ENCODE results near the gene UPK2. TPM values are rescaled to one million over a fixed set of nuclear protein-coding genes. Genes with fewer than 3 reads are reported as not detected.

UPK2 gene
- total RNA-seq, 4 donors from 2014 or later: not detected

DNA sequence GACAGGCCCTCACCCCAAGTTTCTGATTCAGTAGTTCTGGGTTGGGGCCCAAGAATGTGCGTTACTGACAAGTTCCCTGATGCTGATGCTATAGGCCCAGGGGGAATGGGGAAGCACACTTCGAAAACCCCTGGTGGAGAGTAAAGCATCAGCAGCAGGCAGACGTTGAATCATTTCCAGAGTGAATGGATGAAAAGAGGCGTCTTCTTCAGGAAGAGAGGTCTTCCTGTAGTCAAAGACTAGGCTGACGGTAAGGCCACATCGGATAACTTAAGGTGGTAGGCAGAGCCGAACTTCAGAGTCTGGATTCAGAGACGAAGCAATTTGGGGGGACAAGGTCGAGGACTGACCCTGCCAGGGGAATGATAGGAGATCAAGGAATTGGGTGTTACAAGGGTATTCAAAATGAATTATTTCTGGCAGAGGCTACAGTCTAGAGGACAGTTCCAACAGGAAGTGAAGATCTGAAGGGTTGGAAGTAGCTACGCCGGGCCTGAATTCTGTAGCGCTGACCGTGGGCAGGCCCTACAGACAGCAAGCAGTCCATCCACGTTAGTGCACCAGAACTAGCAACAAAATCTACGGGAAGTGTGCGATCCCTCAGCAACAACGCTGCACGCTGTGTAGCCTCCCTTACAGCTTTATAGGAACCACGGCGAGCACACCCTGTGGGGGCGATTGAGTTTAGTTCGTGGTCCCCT, 41.0 kb downstream of the UPK2 start:
- peaks cover 23% of the 10 kb centered on the region for H3K36me3 ChIP-seq
- no peaks in the 10 kb centered on the region for H3K27me3 ChIP-seq
- H3K27ac ChIP-seq: peak overlapping the region; percentile 26
- WGBS: 12% methylated on average over 18 of the region's 22 CpGs
- H3K4me3 ChIP-seq: peak overlapping the region; percentile 83
- no peaks in the 10 kb centered on the region for H3K9me3 ChIP-seq
- DNase-seq (ENCODE audit: low spot score in 2 of 2): no peak
- TF ChIP-seq EP300 (IDR thresholded peaks at IDR 0.05) (no peak), POLR2A (IDR thresholded peaks at IDR 0.05) (no peak), POLR2AphosphoS5 (IDR thresholded peaks at IDR 0.05) (no peak)
- TF ChIP-seq, protein P1, sequence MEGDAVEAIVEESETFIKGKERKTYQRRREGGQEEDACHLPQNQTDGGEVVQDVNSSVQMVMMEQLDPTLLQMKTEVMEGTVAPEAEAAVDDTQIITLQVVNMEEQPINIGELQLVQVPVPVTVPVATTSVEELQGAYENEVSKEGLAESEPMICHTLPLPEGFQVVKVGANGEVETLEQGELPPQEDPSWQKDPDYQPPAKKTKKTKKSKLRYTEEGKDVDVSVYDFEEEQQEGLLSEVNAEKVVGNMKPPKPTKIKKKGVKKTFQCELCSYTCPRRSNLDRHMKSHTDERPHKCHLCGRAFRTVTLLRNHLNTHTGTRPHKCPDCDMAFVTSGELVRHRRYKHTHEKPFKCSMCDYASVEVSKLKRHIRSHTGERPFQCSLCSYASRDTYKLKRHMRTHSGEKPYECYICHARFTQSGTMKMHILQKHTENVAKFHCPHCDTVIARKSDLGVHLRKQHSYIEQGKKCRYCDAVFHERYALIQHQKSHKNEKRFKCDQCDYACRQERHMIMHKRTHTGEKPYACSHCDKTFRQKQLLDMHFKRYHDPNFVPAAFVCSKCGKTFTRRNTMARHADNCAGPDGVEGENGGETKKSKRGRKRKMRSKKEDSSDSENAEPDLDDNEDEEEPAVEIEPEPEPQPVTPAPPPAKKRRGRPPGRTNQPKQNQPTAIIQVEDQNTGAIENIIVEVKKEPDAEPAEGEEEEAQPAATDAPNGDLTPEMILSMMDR (IDR thresholded peaks at IDR 0.05): peak in 1 of 2 donors; percentile 23
- H3K4me1 ChIP-seq: peaks cover 32% of the 10 kb centered on the region

DNA sequence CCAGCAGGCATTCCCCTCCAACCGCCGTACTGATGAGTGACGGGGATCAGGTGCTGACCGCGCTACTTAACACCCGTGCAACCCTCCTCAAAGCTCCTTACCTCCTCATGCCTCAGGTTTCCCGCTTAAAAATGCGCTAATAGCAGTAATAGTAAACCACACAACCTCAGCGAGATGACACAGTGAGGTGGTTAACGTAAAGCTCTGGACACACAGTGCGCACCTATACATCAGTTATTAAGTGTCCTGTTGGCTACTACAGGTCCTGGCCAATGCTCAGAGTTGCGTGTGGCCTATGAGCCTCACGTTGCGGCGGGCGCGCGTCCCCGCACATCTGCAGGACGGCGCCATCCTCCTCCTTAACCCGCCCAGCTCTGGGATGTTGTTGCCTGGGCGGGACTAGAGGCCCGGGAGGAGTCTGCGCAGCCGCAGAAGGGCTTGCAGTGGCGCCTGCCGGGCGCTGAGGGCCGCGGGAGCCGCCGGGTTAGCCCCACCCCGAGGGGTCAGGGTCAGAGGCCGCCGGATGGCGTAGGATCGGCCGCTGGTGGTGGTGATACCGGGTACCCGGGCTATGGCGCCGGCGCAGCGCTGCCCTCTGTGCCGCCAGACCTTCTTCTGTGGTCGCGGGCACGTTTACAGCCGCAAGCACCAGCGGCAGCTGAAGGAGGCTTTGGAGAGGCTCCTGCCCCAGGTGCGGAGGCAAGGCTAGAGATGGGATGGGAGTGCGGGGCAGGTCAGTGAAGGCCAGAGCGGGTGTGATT, 41.7 kb downstream of the UPK2 start, which contains the start of gene CENATAC:
Gene CENATAC (plus strand): TSS at position 512 of the 761 bp plus-strand sequence. CDS start 60 bp downstream, at position 572.
- TF ChIP-seq EP300 (IDR thresholded peaks at IDR 0.05) (no peak), POLR2A (IDR thresholded peaks at IDR 0.05) (peak; percentile 43 to 53), POLR2AphosphoS5 (IDR thresholded peaks at IDR 0.05) (peak in 1 of 3 donors; percentile 31)
- TF ChIP-seq, protein P1 (IDR thresholded peaks at IDR 0.05): peak in 1 of 2 donors; percentile 17
- WGBS: 0% methylated on average over 9 of the region's 54 CpGs
- peak within 1 kb of the TSS; percentile 81 for H3K27ac ChIP-seq
- peak; percentile 94 to 96 for DNase-seq (ENCODE audit: low spot score in 2 of 2)
- peak within 1 kb of the TSS; percentile 83 for H3K4me3 ChIP-seq
- H3K27me3 ChIP-seq: no peaks in the 10 kb centered on the region
- no peaks in the 10 kb centered on the region for H3K9me3 ChIP-seq
- peaks cover 32% of the 10 kb centered on the region for H3K4me1 ChIP-seq
- H3K36me3 ChIP-seq: peaks cover 30% of the 10 kb centered on the region

DNA sequence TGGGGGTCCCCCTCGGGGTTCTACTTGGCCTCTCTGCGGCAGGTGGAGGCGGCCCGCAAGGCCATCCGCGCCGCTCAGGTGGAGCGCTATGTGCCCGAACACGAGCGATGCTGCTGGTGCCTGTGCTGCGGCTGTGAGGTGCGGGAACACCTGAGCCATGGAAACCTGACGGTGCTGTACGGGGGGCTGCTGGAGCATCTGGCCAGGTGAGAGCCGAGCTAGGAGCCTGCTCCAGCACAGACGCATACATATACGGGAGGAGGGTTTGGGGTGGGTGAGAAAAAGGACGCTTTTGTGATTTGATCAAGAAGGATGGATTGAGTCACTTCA, 42.3 kb downstream of the UPK2 start:
- Histone ChIP-seq H3K4me3 (peak overlapping the region; percentile 83), H3K9me3 (no peaks in the 10 kb centered on the region), H3K27ac (peak overlapping the region; percentile 81), H3K27me3 (no peaks in the 10 kb centered on the region), H3K4me1 (peaks cover 32% of the 10 kb centered on the region), H3K36me3 (peaks cover 36% of the 10 kb centered on the region)
- 2% methylated on average over 17 of the region's 19 CpGs for WGBS
- no peak for DNase-seq (ENCODE audit: low spot score in 2 of 2)
- TF ChIP-seq EP300 (IDR thresholded peaks at IDR 0.05): no peak
- no peak for TF ChIP-seq POLR2A (IDR thresholded peaks at IDR 0.05)
- TF ChIP-seq POLR2AphosphoS5 (IDR thresholded peaks at IDR 0.05): no peak
- TF ChIP-seq, protein P1 (IDR thresholded peaks at IDR 0.05): no peak

DNA sequence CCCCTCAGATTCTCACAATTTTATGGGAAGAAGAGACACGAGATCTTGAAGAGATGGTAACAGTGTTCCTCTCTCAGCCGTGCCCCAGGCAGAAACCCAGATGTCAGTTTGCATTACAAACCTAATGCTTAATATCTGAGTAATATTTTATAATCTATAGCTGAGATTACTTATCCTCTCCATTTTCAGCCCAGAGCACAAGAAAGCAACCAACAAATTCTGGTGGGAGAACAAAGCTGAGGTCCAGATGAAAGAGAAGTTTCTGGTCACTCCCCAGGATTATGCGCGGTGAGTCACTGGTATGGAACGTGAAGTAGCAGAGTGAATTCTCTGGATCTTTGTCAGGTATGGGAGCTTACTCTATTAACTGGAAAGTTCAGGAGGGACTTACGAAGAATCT, 42.7 kb downstream of the UPK2 start:
- no peak for TF ChIP-seq POLR2AphosphoS5 (IDR thresholded peaks at IDR 0.05)
- no peak for TF ChIP-seq POLR2A (IDR thresholded peaks at IDR 0.05)
- no peak for TF ChIP-seq EP300 (IDR thresholded peaks at IDR 0.05)
- TF ChIP-seq, protein P1 (IDR thresholded peaks at IDR 0.05): no peak
- H3K4me3 ChIP-seq: peak overlapping the region; percentile 83
- no peak for DNase-seq (ENCODE audit: low spot score in 2 of 2)
- WGBS: 36% methylated on average over 6 of the region's 6 CpGs
- no peaks in the 10 kb centered on the region for H3K27me3 ChIP-seq
- peaks cover 32% of the 10 kb centered on the region for H3K4me1 ChIP-seq
- H3K9me3 ChIP-seq: no peaks in the 10 kb centered on the region
- H3K36me3 ChIP-seq: peaks cover 36% of the 10 kb centered on the region
- H3K27ac ChIP-seq: peak overlapping the region; percentile 81

DNA sequence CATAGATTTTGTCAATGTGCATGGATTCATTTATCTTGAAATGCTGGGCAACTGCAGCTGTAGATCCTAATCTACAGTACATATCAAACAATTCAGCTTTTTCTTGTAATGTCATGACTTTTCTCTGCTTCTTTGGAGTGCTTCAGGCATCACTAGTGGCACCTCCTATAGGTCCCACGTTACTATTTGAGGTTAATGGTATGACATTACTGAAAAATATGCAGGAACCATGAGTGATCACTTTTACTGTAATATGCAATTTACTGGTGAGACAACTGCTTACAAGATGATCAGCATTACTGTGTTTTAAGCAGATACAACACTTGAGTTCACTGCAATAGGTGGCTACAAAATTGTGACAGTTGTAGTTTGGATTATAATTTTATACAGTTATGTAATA, 44.8 kb downstream of the UPK2 start:
- no peak for DNase-seq (ENCODE audit: low spot score in 2 of 2)
- H3K4me1 ChIP-seq: peaks cover 32% of the 10 kb centered on the region
- TF ChIP-seq, protein P1 (IDR thresholded peaks at IDR 0.05): no peak
- no peak for TF ChIP-seq POLR2AphosphoS5 (IDR thresholded peaks at IDR 0.05)
- no peak for TF ChIP-seq EP300 (IDR thresholded peaks at IDR 0.05)
- no peak for TF ChIP-seq POLR2A (IDR thresholded peaks at IDR 0.05)
- H3K9me3 ChIP-seq: no peaks in the 10 kb centered on the region
- WGBS: 45% methylated on average over 1 of the region's 1 CpG
- H3K4me3 ChIP-seq: no peak overlapping the region
- H3K27ac ChIP-seq: no peak overlapping the region
- H3K36me3 ChIP-seq: peaks cover 47% of the 10 kb centered on the region
- H3K27me3 ChIP-seq: no peaks in the 10 kb centered on the region

Data from suprapubic skin (tissue), 4 donors.